ENCODE measurements around the gene PCDHB9. TPM values are rescaled to one million over a fixed set of nuclear protein-coding genes. Genes with fewer than 3 reads are reported as not detected.

The PCDHB9 gene
- total RNA-seq, 1 donor from 2014 or later, result not detected

- Histone ChIP-seq H3K36me3 (ENCODE audit: control insufficient read depth, insufficient read depth, low read length) (no peaks in the 10 kb centered on the region), H3K27me3 (ENCODE audit: control insufficient read depth, insufficient read depth, low read length) (no peaks in the 10 kb centered on the region), H3K4me3 (ENCODE audit: low read depth, low read length) (no peak overlapping the region)
- DNase-seq (ENCODE audit: low read depth) (no peak), FAIRE-seq (no peak)
- TF ChIP-seq CTCF (IDR thresholded peaks at IDR 0.05; ENCODE audit: insufficient read depth, low read length, severe bottlenecking), result no peak
These were observed 49.8 kb downstream of the PCDHB9 start for GRCh38 chr5:141236516-141237313.

Other genes with a start within 250 kb of the PCDHB9 start
- 14.1 and 16.8 TPM in 2 replicates for gene PCDHAC2, start 220.7 kb upstream of the PCDHB9 start, total RNA-seq
- gene PCDHB1, start 135.8 kb upstream of the PCDHB9 start, total RNA-seq, result not detected in 2 replicates
- gene PCDHB2, start 92.5 kb upstream of the PCDHB9 start, total RNA-seq, result 0.26 and 1.1 TPM in 2 replicates
- gene PCDHB3, start 86.7 kb upstream of the PCDHB9 start, total RNA-seq, result under 0.01 and 0.13 TPM in 2 replicates
- 0.13 TPM in 1 of 2 replicates, not detected in the other for gene PCDHB4, start 65.3 kb upstream of the PCDHB9 start, total RNA-seq
- 0.26 TPM in 2 replicates for gene PCDHB5, start 52.0 kb upstream of the PCDHB9 start, total RNA-seq
- gene PCDHB6, start 37.1 kb upstream of the PCDHB9 start, total RNA-seq, result not detected in 2 replicates
- gene PCDHB7, start 14.5 kb upstream of the PCDHB9 start, total RNA-seq, result not detected in 2 replicates
- under 0.01 TPM in 2 replicates for gene PCDHB8, start 9.4 kb upstream of the PCDHB9 start, total RNA-seq
- under 0.01 TPM in 1 of 2 replicates, not detected in the other for gene PCDHB16, start 4.8 kb upstream of the PCDHB9 start, total RNA-seq
- 0.13 and 0.26 TPM in 2 replicates for gene PCDHB10, start 5.2 kb downstream of the PCDHB9 start, total RNA-seq
- under 0.01 and 0.26 TPM in 2 replicates for gene PCDHB11, start 12.5 kb downstream of the PCDHB9 start, total RNA-seq
- 0.13 TPM in 1 of 2 replicates, not detected in the other for gene PCDHB12, start 21.6 kb downstream of the PCDHB9 start, total RNA-seq
- gene PCDHB13, start 26.8 kb downstream of the PCDHB9 start, total RNA-seq, result 0.26 TPM in 1 of 2 replicates, not detected in the other
- 0.26 and 0.77 TPM in 2 replicates for gene PCDHB14, start 36.2 kb downstream of the PCDHB9 start, total RNA-seq
- under 0.01 and 0.51 TPM in 2 replicates for gene PCDHB15, start 58.2 kb downstream of the PCDHB9 start, total RNA-seq
- gene SLC25A2, start 116.9 kb downstream of the PCDHB9 start, total RNA-seq, result 0.13 TPM in 1 of 2 replicates, not detected in the other
- 36.3 and 74.5 TPM in 2 replicates for gene TAF7, start 133.6 kb downstream of the PCDHB9 start, total RNA-seq
- under 0.01 and 0.26 TPM in 2 replicates for gene PCDHGA1, start 143.4 kb downstream of the PCDHB9 start, total RNA-seq
- gene PCDHGA2, start 151.6 kb downstream of the PCDHB9 start, total RNA-seq, result under 0.01 and 0.26 TPM in 2 replicates
- gene PCDHGA3, start 156.7 kb downstream of the PCDHB9 start, total RNA-seq, result under 0.01 and 0.13 TPM in 2 replicates
- gene PCDHGB1, start 162.9 kb downstream of the PCDHB9 start, total RNA-seq, result under 0.01 and 0.26 TPM in 2 replicates
- 0.26 and 0.53 TPM in 2 replicates for gene PCDHGA4, start 167.9 kb downstream of the PCDHB9 start, total RNA-seq
- gene PCDHGB2, start 172.8 kb downstream of the PCDHB9 start, total RNA-seq, result under 0.01 and 0.26 TPM in 2 replicates
- under 0.01 and 0.13 TPM in 2 replicates for gene PCDHGA5, start 177.0 kb downstream of the PCDHB9 start, total RNA-seq
- gene PCDHGB3, start 183.1 kb downstream of the PCDHB9 start, total RNA-seq, result under 0.01 and 0.77 TPM in 2 replicates
- gene PCDHGA6, start 186.7 kb downstream of the PCDHB9 start, total RNA-seq, result under 0.01 and 0.26 TPM in 2 replicates
- under 0.01 and 0.51 TPM in 2 replicates for gene PCDHGA7, start 195.6 kb downstream of the PCDHB9 start, total RNA-seq
- 2.1 and 3.1 TPM in 2 replicates for gene PCDHGB4, start 200.5 kb downstream of the PCDHB9 start, total RNA-seq
- gene PCDHGA8, start 205.5 kb downstream of the PCDHB9 start, total RNA-seq, result under 0.01 and 0.51 TPM in 2 replicates
- gene PCDHGB5, start 210.8 kb downstream of the PCDHB9 start, total RNA-seq, result 2.4 and 5.1 TPM in 2 replicates
- gene PCDHGA9, start 215.6 kb downstream of the PCDHB9 start, total RNA-seq, result 0.53 and 1.5 TPM in 2 replicates
- gene PCDHGB6, start 220.9 kb downstream of the PCDHB9 start, total RNA-seq, result 0.53 and 1.5 TPM in 2 replicates
- gene PCDHGA10, start 225.8 kb downstream of the PCDHB9 start, total RNA-seq, result 2.1 and 5.2 TPM in 2 replicates
- 1.3 and 3.3 TPM in 2 replicates for gene PCDHGB7, start 230.5 kb downstream of the PCDHB9 start, total RNA-seq
- 1.6 and 3.2 TPM in 2 replicates for gene PCDHGA11, start 233.9 kb downstream of the PCDHB9 start, total RNA-seq
- gene PCDHGA12, start 243.3 kb downstream of the PCDHB9 start, total RNA-seq, result 0.79 and 1.4 TPM in 2 replicates

Data from bronchial epithelial cell (primary cell).